Activated CD4-positive, alpha-beta T cell treated with anti-CD3 and anti-CD28 coated beads, Interleukin-2, amount 10 ng/mL, durations not matched to agents 24 days and 14 days (primary cell): ENCODE measurements around the gene TGDS. TPM values are rescaled to one million over a fixed set of nuclear protein-coding genes. Genes with fewer than 3 reads are reported as not detected.
"Not testable (repeated sequence)": the region's sequence is repeated elsewhere in the genome, so short reads cannot be mapped to it uniquely, and the experiment has no call there.

Experiments
- DNase-seq: peaks from one replicate; pipeline ENCODE4 v3.0.0; 2022
- H3K27ac Mint-ChIP-seq: one replicate; pipeline ENCODE4 v1.8.0; 2022; ENCODE audit warnings: mild to moderate bottlenecking, mixed read lengths
- H3K27me3 Mint-ChIP-seq: one replicate; pipeline ENCODE4 v1.8.0; 2022; ENCODE audit warnings: mixed read lengths
- H3K36me3 Mint-ChIP-seq: one replicate; pipeline ENCODE4 v1.8.0; 2022; ENCODE audit warnings: low read depth, mild to moderate bottlenecking, mixed read lengths
- H3K4me1 Mint-ChIP-seq: one replicate; pipeline ENCODE4 v1.8.0; 2021; ENCODE audit warnings: mixed read lengths
- H3K4me3 Mint-ChIP-seq: one replicate; pipeline ENCODE4 v1.8.0; 2022; ENCODE audit warnings: mild to moderate bottlenecking, moderate library complexity, mixed read lengths
- H3K9me3 Mint-ChIP-seq: one replicate; pipeline ENCODE4 v1.8.0; 2021; ENCODE audit warnings: mixed read lengths
- intact Hi-C: fragments of 100-400 bp; cut with micrococcal nuclease; formaldehyde crosslinking; loops from one replicate; pipeline ENCODE4 v1.15.1; 2023
- total RNA-seq: library from RNA; stranded (reverse); gene quantifications from 2 replicates; pipeline ENCODE4 v1.2.3, GENCODE V29; 2022

Gene TGDS
- total RNA-seq, 1 donor from 2014 or later, result 27.5 TPM

DNA sequence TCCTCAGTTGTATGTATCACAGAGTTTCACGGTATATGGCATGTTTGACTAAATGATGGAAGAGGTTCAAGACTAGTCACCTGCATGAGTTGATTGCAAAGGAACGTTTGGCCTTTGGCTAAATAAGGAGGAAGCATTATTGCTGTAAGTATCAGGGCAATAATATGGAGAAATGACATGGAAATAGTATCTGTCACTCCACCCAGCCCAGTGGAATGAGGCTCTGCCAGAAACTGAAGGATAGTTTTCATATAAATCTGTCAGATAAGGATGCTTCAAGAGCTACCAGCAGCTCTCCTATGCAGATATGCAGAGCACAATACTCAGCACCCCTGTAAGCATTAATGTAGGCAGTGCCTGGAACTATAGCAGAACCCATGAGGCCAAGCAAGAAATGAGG lies 60.7 kb downstream of the TGDS start:
- DNase-seq, result no peak
- no peak overlapping the region for H3K27ac Mint-ChIP-seq
- H3K27me3 Mint-ChIP-seq, result peaks cover 10% of the 10 kb centered on the region
- no peak overlapping the region for H3K4me3 Mint-ChIP-seq
- H3K36me3 Mint-ChIP-seq, result no peaks in the 10 kb centered on the region
- intact Hi-C loops, result no loop called here
- H3K4me1 Mint-ChIP-seq, result peaks cover 11% of the 10 kb centered on the region
- peaks cover 9% of the 10 kb centered on the region for H3K9me3 Mint-ChIP-seq

DNA sequence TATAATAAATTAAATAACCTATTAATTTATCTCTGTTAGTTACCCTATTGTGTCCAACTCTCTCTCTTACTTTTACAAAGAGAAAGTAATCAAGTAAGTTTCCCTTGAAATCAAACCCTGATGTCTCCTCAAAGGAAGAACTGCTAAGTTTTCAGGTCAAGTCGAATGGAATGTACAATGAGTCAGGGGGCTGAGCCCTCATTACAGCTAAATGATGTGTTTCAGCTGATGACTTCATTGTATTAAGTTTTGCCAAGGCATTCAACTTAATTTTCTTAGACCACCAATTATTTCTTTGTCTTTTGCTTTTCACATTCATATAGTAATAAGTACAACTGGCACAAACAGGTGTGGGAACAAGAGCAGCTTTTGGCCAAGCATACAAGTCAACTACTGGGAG lies 61.8 kb downstream of the TGDS start:
- H3K9me3 Mint-ChIP-seq, result peaks cover 12% of the 10 kb centered on the region
- peaks cover 11% of the 10 kb centered on the region for H3K4me1 Mint-ChIP-seq
- no peaks in the 10 kb centered on the region for H3K36me3 Mint-ChIP-seq
- intact Hi-C loops, result no loop called here
- peaks cover 12% of the 10 kb centered on the region for H3K27me3 Mint-ChIP-seq
- no peak for DNase-seq
- no peak overlapping the region for H3K4me3 Mint-ChIP-seq
- H3K27ac Mint-ChIP-seq, result no peak overlapping the region

DNA sequence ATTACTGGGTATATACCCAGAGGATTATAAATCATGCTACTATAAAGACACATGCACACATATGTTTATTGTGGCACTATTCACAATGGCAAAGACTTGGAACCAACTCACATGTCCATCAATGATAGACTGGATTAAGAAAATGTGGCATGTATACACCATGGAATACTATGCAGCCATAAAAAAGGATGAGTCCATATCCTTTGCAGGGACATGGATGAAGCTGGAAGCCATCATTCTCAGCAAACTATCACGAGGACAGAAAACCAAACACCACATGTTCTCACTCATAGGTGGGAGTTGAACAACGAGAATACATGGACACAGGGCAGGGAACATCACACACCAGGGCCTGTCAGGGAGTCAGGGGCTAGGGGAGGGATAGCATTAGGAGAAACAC lies 63.7 kb downstream of the TGDS start:
- H3K27ac Mint-ChIP-seq, DNase-seq, H3K36me3 Mint-ChIP-seq, intact Hi-C loops, H3K4me3 Mint-ChIP-seq, H3K4me1 Mint-ChIP-seq, H3K27me3 Mint-ChIP-seq: not testable (repeated sequence)
- peaks cover 14% of the 10 kb centered on the region for H3K9me3 Mint-ChIP-seq

DNA sequence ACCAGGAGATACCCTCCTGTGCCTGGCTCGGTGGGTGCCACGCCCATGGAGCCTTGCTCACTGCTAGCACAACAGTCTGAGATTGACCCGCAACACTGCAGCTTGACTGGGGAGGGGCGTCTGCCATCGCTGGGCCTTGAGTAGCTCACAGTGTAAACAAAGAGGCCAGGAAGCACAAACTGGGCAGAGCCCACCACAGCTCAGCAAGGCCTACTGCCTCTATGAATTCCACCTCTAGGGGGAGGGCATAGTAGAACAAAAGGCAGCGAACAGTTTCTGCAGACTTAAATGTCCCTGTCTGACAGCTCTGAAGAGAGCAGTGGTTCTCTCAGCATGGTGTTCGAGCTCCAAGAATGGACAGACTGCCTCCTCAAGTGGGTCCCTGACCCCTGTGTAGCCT lies 69.0 kb downstream of the TGDS start:
- DNase-seq, H3K27me3 Mint-ChIP-seq, H3K27ac Mint-ChIP-seq, H3K4me3 Mint-ChIP-seq, intact Hi-C loops, H3K36me3 Mint-ChIP-seq, H3K4me1 Mint-ChIP-seq: not testable (repeated sequence)
- H3K9me3 Mint-ChIP-seq, result peaks cover 13% of the 10 kb centered on the region

DNA sequence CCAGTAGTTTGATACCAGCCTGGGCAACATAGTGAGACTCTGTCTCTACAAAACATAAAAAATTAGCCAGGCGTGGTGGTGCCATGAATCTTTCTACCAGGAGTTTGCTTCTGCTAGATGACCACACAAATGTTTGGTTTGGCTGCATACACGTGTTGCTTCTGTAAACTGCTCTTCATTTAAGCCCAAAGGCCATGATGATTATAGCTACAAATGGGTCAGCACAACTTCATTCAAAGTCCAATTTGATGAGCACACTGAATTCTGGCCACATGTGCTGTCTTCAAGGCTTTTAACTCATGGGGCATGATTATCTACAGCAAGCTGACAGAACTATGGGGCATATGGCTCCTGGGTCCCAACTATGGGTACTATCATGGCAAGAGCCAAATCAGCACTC lies 70.2 kb downstream of the TGDS start:
- peaks cover 8% of the 10 kb centered on the region for H3K9me3 Mint-ChIP-seq
- H3K4me1 Mint-ChIP-seq, result no peaks in the 10 kb centered on the region
- H3K36me3 Mint-ChIP-seq, result no peaks in the 10 kb centered on the region
- intact Hi-C loops, result no loop called here
- no peak overlapping the region for H3K27ac Mint-ChIP-seq
- DNase-seq, result no peak
- no peak overlapping the region for H3K4me3 Mint-ChIP-seq
- H3K27me3 Mint-ChIP-seq, result peaks cover 4% of the 10 kb centered on the region

DNA sequence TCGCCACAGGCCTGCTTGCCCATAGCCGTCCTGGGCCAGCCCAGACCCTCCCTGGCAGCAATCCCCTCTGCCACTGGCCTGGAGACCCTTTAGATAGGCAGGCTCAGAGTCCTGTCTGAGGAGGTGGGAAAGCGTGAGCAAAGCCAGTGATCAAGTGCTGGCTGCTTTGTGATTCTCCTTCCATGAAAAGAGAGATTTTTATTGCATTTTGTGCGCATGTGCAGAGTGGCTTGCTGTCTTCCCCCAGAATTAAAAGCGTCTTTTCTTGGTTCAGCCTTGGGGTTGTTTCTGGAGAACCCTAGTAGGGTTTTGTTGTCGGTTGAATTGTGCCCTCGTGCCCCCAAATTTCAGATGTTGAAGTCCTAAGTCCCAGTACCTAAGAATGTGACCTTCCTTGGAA lies 71.5 kb downstream of the TGDS start:
- no peak overlapping the region for H3K4me3 Mint-ChIP-seq
- DNase-seq, result no peak
- no peak overlapping the region for H3K27ac Mint-ChIP-seq
- peaks cover 3% of the 10 kb centered on the region for H3K27me3 Mint-ChIP-seq
- no peaks in the 10 kb centered on the region for H3K36me3 Mint-ChIP-seq
- intact Hi-C loops, result no loop called here
- no peaks in the 10 kb centered on the region for H3K4me1 Mint-ChIP-seq
- H3K9me3 Mint-ChIP-seq, result peaks cover 8% of the 10 kb centered on the region

Other genes with a start within 250 kb of the TGDS start
- gene DCT, start 116.5 kb downstream of the TGDS start, total RNA-seq, result 0.05 TPM in 1 of 2 replicates, not detected in the other
- gene GPR180, start 5.7 kb upstream of the TGDS start, total RNA-seq, result 9.8 and 10.3 TPM in 2 replicates
- not detected in 2 replicates for gene SOX21, start 116.4 kb upstream of the TGDS start, total RNA-seq